Astrocyte of the cerebellum (primary cell): ENCODE results near the gene KDM4B.
A peak's percentile ranks its signal among the peaks of the same experiment; 100 is the strongest.

Source experiments
- DNase-seq: peaks from one replicate; pipeline ENCODE4 v3.0.0-alpha.2; 2011; ENCODE audit warnings: low read depth
- H3K4me3 ChIP-seq: 2 replicates; pipeline ENCODE4 v1.5.1; 2011; ENCODE audit warnings: mild to moderate bottlenecking, low read depth, low read length, moderate library complexity
- CTCF ChIP-seq: IDR thresholded peaks from 2 replicates; pipeline ENCODE4 v1.5.1; 2012; ENCODE audit warnings: low read length, low read depth, moderate library complexity, mild to moderate bottlenecking; ENCODE audit errors: missing control alignments
- in situ Hi-C: cut with HindIII; loops from 2 replicates; pipeline ENCODE4 v1.10.0; 2017; ENCODE audit warnings: low sequenced_read_pairs

Gene KDM4B

GRCh38 chr19:5030822-5031221, 61.9 kb downstream of the KDM4B start:
- in situ Hi-C loops, result no loop called here
- H3K4me3 ChIP-seq, result no peak overlapping the region
- no peak for DNase-seq
- TF ChIP-seq CTCF, result no peak

GRCh38 chr19:5031231-5032100, 62.6 kb downstream of the KDM4B start:
- no peak for DNase-seq
- no peak overlapping the region for H3K4me3 ChIP-seq
- TF ChIP-seq CTCF, result peak; percentile 90
- in situ Hi-C loops, result no loop called here

GRCh38 chr19:5032101-5032967, 63.4 kb downstream of the KDM4B start:
- in situ Hi-C loops, result no loop called here
- no peak overlapping the region for H3K4me3 ChIP-seq
- no peak for TF ChIP-seq CTCF
- DNase-seq, result no peak

- no peak overlapping the region for H3K4me3 ChIP-seq
- no peak for DNase-seq
- no peak for TF ChIP-seq CTCF
- in situ Hi-C loops, result no loop called here
Observed at GRCh38 chr19:5035105-5035761, 66.3 kb downstream of the KDM4B start.

GRCh38 chr19:5035793-5036697, 67.1 kb downstream of the KDM4B start:
- in situ Hi-C loops, result no loop called here
- TF ChIP-seq CTCF, result no peak
- no peak for DNase-seq
- H3K4me3 ChIP-seq, result no peak overlapping the region
